ENCODE results near the gene ATG13. TPM values are rescaled to one million over a fixed set of nuclear protein-coding genes. Genes with fewer than 3 reads are reported as not detected.
A peak's percentile ranks its signal among the peaks of the same experiment; 100 is the strongest.
"Not testable (repeated sequence)": the region's sequence is repeated elsewhere in the genome, so short reads cannot be mapped to it uniquely, and the experiment has no call there.

The ATG13 gene
- total RNA-seq, 1 experiment from 2014 or later = 112 TPM

- DNase-seq (ENCODE audit: low read depth, low spot score) = no peak
- in situ Hi-C loops (cut with HindIII; ENCODE audit: low pct_unique_long_range_greater_than_20kb, low sequenced_read_pairs) = no loop called here
Measured at GRCh38 chr11:46665356-46665755, 48.0 kb downstream of the ATG13 start.

GRCh38 chr11:46666516-46666915 lies 49.2 kb downstream of the ATG13 start:
- no peak for DNase-seq (ENCODE audit: low read depth, low spot score)
- in situ Hi-C loops (cut with HindIII; ENCODE audit: low pct_unique_long_range_greater_than_20kb, low sequenced_read_pairs) = no loop called here

- DNase-seq (ENCODE audit: low read depth, low spot score) = peak; percentile 17
- in situ Hi-C loops (cut with HindIII; ENCODE audit: low pct_unique_long_range_greater_than_20kb, low sequenced_read_pairs) = no loop called here
Measured at GRCh38 chr11:46667043-46667481, 49.7 kb downstream of the ATG13 start.

GRCh38 chr11:46668480-46669085 lies 51.2 kb downstream of the ATG13 start:
- in situ Hi-C loops (cut with HindIII; ENCODE audit: low pct_unique_long_range_greater_than_20kb, low sequenced_read_pairs) = no loop called here
- DNase-seq (ENCODE audit: low read depth, low spot score) = no peak

- peak; percentile 41 for DNase-seq (ENCODE audit: low read depth, low spot score)
- in situ Hi-C loops (cut with HindIII; ENCODE audit: low pct_unique_long_range_greater_than_20kb, low sequenced_read_pairs) = no loop called here
Measured at GRCh38 chr11:46669711-46670139, 52.4 kb downstream of the ATG13 start.

GRCh38 chr11:46670521-46670920 lies 53.2 kb downstream of the ATG13 start:
- in situ Hi-C loops (cut with HindIII; ENCODE audit: low pct_unique_long_range_greater_than_20kb, low sequenced_read_pairs); DNase-seq (ENCODE audit: low read depth, low spot score): not testable (repeated sequence)

GRCh38 chr11:46671958-46672315 lies 54.6 kb downstream of the ATG13 start:
- in situ Hi-C loops (cut with HindIII; ENCODE audit: low pct_unique_long_range_greater_than_20kb, low sequenced_read_pairs) = no loop called here
- no peak for DNase-seq (ENCODE audit: low read depth, low spot score)

- no peak for DNase-seq (ENCODE audit: low read depth, low spot score)
- in situ Hi-C loops (cut with HindIII; ENCODE audit: low pct_unique_long_range_greater_than_20kb, low sequenced_read_pairs) = no loop called here
Measured at GRCh38 chr11:46672381-46672839, 55.1 kb downstream of the ATG13 start.

GRCh38 chr11:46673713-46674462 lies 56.5 kb downstream of the ATG13 start:
- in situ Hi-C loops (cut with HindIII; ENCODE audit: low pct_unique_long_range_greater_than_20kb, low sequenced_read_pairs) = no loop called here

GRCh38 chr11:46674463-46675287 lies 57.3 kb downstream of the ATG13 start:
- in situ Hi-C loops (cut with HindIII; ENCODE audit: low pct_unique_long_range_greater_than_20kb, low sequenced_read_pairs) = no loop called here
- DNase-seq (ENCODE audit: low read depth, low spot score) = peak; percentile 44

More at GRCh38 chr11:46673713-46674462, 56.5 kb downstream of the ATG13 start:
- no peak for DNase-seq (ENCODE audit: low read depth, low spot score)

- DNase-seq (ENCODE audit: low read depth, low spot score) = peak; percentile 20
- in situ Hi-C loops (cut with HindIII; ENCODE audit: low pct_unique_long_range_greater_than_20kb, low sequenced_read_pairs) = no loop called here
Measured at GRCh38 chr11:46675288-46675851, 58.0 kb downstream of the ATG13 start.

GRCh38 chr11:46675949-46676348 lies 58.6 kb downstream of the ATG13 start:
- no peak for DNase-seq (ENCODE audit: low read depth, low spot score)
- in situ Hi-C loops (cut with HindIII; ENCODE audit: low pct_unique_long_range_greater_than_20kb, low sequenced_read_pairs) = no loop called here

GRCh38 chr11:46676436-46677158 lies 59.2 kb downstream of the ATG13 start:
- in situ Hi-C loops (cut with HindIII; ENCODE audit: low pct_unique_long_range_greater_than_20kb, low sequenced_read_pairs) = no loop called here
- no peak for DNase-seq (ENCODE audit: low read depth, low spot score)

- in situ Hi-C loops (cut with HindIII; ENCODE audit: low pct_unique_long_range_greater_than_20kb, low sequenced_read_pairs) = no loop called here
- DNase-seq (ENCODE audit: low read depth, low spot score) = no peak
Measured at GRCh38 chr11:46677169-46677568, 59.8 kb downstream of the ATG13 start.

- no peak for DNase-seq (ENCODE audit: low read depth, low spot score)
- in situ Hi-C loops (cut with HindIII; ENCODE audit: low pct_unique_long_range_greater_than_20kb, low sequenced_read_pairs) = no loop called here
Measured at GRCh38 chr11:46677991-46678740, 60.8 kb downstream of the ATG13 start.

GRCh38 chr11:46678741-46679130 lies 61.4 kb downstream of the ATG13 start:
- in situ Hi-C loops (cut with HindIII; ENCODE audit: low pct_unique_long_range_greater_than_20kb, low sequenced_read_pairs) = no loop called here

More at GRCh38 chr11:46678741-46679130, 61.4 kb downstream of the ATG13 start:
- no peak for DNase-seq (ENCODE audit: low read depth, low spot score)

Data from SK-MEL-5 (cell line).